Neural cell (in vitro differentiated cells): Measurements from ENCODE around the gene APIP.

Experiments
- CTCF ChIP-seq: fragments of 450-650 bp; IDR thresholded peaks from 2 replicates; pipeline ENCODE4 v1.5.1; 2014; ENCODE audit warnings: antibody characterized with exemption, mild to moderate bottlenecking, moderate library complexity; ENCODE audit not compliant: poor library complexity, severe bottlenecking
- EP300 ChIP-seq: fragments of 450-650 bp; conservative IDR thresholded peaks from 2 replicates; pipeline ENCODE4 v1.6.1; 2014; ENCODE audit warnings: antibody characterized with exemption, mild to moderate bottlenecking, moderate library complexity; ENCODE audit not compliant: poor library complexity, severe bottlenecking
- EZH2 ChIP-seq: fragments of 200-600, 300-800 bp; shearing (Covaris generic), sonication (generic); IDR thresholded peaks from 2 replicates; pipeline ENCODE4 v1.6.1; 2014; ENCODE audit warnings: antibody characterized with exemption, low read length, borderline replicate concordance, mild to moderate bottlenecking; ENCODE audit not compliant: insufficient read depth, poor library complexity, severe bottlenecking
- MXI1 ChIP-seq: fragments of 450-650 bp; conservative IDR thresholded peaks from 2 replicates; pipeline ENCODE4 v1.6.1; 2014; ENCODE audit warnings: antibody characterized with exemption, mild to moderate bottlenecking; ENCODE audit not compliant: poor library complexity, severe bottlenecking
- POLR2AphosphoS5 ChIP-seq: IDR thresholded peaks from 2 replicates; pipeline ENCODE4 v1.6.1; 2012
- RAD21 ChIP-seq: fragments of 450-650 bp; conservative IDR thresholded peaks from 2 replicates; pipeline ENCODE4 v1.6.1; 2014; ENCODE audit warnings: antibody characterized with exemption, mild to moderate bottlenecking, moderate library complexity
- SMC3 ChIP-seq: fragments of 450-650 bp; conservative IDR thresholded peaks from 2 replicates; pipeline ENCODE4 v1.6.1; 2014; ENCODE audit warnings: antibody characterized with exemption, mild to moderate bottlenecking, moderate library complexity; ENCODE audit not compliant: poor library complexity
- TAF1 ChIP-seq: IDR thresholded peaks from 2 replicates; pipeline ENCODE4 v1.6.1; 2012; ENCODE audit warnings: low read depth
- TF ChIP-seq, protein P1 (sequence below): IDR thresholded peaks from 2 replicates; pipeline ENCODE4 v1.6.1; 2012; ENCODE audit warnings: borderline replicate concordance

GRCh38 chr11:34887260-34887659, 28.9 kb downstream of the APIP start:
- TF ChIP-seq EZH2 (no peak), CTCF (no peak), EP300 (no peak), POLR2AphosphoS5 (no peak), RAD21 (no peak), TAF1 (no peak), SMC3 (no peak), MXI1 (no peak)
- TF ChIP-seq, protein P1, sequence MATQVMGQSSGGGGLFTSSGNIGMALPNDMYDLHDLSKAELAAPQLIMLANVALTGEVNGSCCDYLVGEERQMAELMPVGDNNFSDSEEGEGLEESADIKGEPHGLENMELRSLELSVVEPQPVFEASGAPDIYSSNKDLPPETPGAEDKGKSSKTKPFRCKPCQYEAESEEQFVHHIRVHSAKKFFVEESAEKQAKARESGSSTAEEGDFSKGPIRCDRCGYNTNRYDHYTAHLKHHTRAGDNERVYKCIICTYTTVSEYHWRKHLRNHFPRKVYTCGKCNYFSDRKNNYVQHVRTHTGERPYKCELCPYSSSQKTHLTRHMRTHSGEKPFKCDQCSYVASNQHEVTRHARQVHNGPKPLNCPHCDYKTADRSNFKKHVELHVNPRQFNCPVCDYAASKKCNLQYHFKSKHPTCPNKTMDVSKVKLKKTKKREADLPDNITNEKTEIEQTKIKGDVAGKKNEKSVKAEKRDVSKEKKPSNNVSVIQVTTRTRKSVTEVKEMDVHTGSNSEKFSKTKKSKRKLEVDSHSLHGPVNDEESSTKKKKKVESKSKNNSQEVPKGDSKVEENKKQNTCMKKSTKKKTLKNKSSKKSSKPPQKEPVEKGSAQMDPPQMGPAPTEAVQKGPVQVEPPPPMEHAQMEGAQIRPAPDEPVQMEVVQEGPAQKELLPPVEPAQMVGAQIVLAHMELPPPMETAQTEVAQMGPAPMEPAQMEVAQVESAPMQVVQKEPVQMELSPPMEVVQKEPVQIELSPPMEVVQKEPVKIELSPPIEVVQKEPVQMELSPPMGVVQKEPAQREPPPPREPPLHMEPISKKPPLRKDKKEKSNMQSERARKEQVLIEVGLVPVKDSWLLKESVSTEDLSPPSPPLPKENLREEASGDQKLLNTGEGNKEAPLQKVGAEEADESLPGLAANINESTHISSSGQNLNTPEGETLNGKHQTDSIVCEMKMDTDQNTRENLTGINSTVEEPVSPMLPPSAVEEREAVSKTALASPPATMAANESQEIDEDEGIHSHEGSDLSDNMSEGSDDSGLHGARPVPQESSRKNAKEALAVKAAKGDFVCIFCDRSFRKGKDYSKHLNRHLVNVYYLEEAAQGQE, result no peak
